Iris pigment epithelial cell (primary cell): ENCODE measurements around the gene SDK1.

ENCODE experiments used
- DNase-seq: peaks from one replicate; pipeline ENCODE4 v3.0.0-alpha.2; 2011; ENCODE audit warnings: low read depth

The SDK1 gene

GRCh38 chr7:4178416-4178815 is 877.4 kb downstream of the SDK1 start:
- DNase-seq: no peak

GRCh38 chr7:4178916-4179687 is 878.0 kb downstream of the SDK1 start:
- no peak for DNase-seq

GRCh38 chr7:4179688-4180380 is 878.8 kb downstream of the SDK1 start:
- DNase-seq: no peak

GRCh38 chr7:4181446-4181845 is 880.4 kb downstream of the SDK1 start:
- no peak for DNase-seq

- no peak for DNase-seq
Observed at GRCh38 chr7:4182605-4183300, 881.7 kb downstream of the SDK1 start.

GRCh38 chr7:4184653-4185052 is 883.6 kb downstream of the SDK1 start:
- no peak for DNase-seq

- no peak for DNase-seq
Observed at GRCh38 chr7:4185136-4185535, 884.1 kb downstream of the SDK1 start.

GRCh38 chr7:4185721-4186512 is 884.9 kb downstream of the SDK1 start:
- no peak for DNase-seq

GRCh38 chr7:4186513-4186780 is 885.4 kb downstream of the SDK1 start:
- DNase-seq: no peak

GRCh38 chr7:4188651-4189050 is 887.6 kb downstream of the SDK1 start:
- no peak for DNase-seq

- DNase-seq: peak; percentile 21
Observed at GRCh38 chr7:4189131-4189570, 888.1 kb downstream of the SDK1 start.

- no peak for DNase-seq
Observed at GRCh38 chr7:4190010-4190981, 889.2 kb downstream of the SDK1 start.

GRCh38 chr7:4191046-4191445 is 890.0 kb downstream of the SDK1 start:
- DNase-seq: no peak

GRCh38 chr7:4191525-4191924 is 890.5 kb downstream of the SDK1 start:
- DNase-seq: no peak

- DNase-seq: no peak
Observed at GRCh38 chr7:4195660-4196059, 894.6 kb downstream of the SDK1 start.

GRCh38 chr7:4196121-4196819 is 895.2 kb downstream of the SDK1 start:
- no peak for DNase-seq

- DNase-seq: no peak
Observed at GRCh38 chr7:4198301-4198700, 897.2 kb downstream of the SDK1 start.

GRCh38 chr7:4200546-4201094 is 899.6 kb downstream of the SDK1 start:
- DNase-seq: no peak

- DNase-seq: no peak
Observed at GRCh38 chr7:4201566-4201965, 900.5 kb downstream of the SDK1 start.

GRCh38 chr7:4202154-4202736 is 901.2 kb downstream of the SDK1 start:
- no peak for DNase-seq
